H9 (cell line): ENCODE measurements around the gene HTR3A. TPM values are rescaled to one million over a fixed set of nuclear protein-coding genes. Genes with fewer than 3 reads are reported as not detected.

ENCODE experiments used
- DNase-seq: peaks from one replicate; pipeline ENCODE4 v3.0.0-alpha.2; 2017
- H2AFZ ChIP-seq: one replicate; pipeline ENCODE4 v1.6.1; 2013; ENCODE audit warnings: mild to moderate bottlenecking, low read length, control low read depth, moderate library complexity
- H2AK5ac ChIP-seq: 2 replicates; pipeline ENCODE4 v1.6.1; 2013; ENCODE audit warnings: low read length, control low read depth, mixed read lengths; ENCODE audit not compliant: insufficient read length
- H2BK120ac ChIP-seq: one replicate; pipeline ENCODE4 v1.6.1; 2013; ENCODE audit warnings: low read depth, mild to moderate bottlenecking, low read length, control low read depth, inconsistent platforms; ENCODE audit not compliant: poor library complexity, severe bottlenecking
- H2BK12ac ChIP-seq: 2 replicates; pipeline ENCODE4 v1.6.1; 2013; ENCODE audit warnings: low read length, control low read depth, mixed read lengths, low read depth; ENCODE audit not compliant: insufficient read length
- H2BK15ac ChIP-seq: 2 replicates; pipeline ENCODE4 v1.6.1; 2013; ENCODE audit warnings: low read depth, low read length, control low read depth
- H2BK20ac ChIP-seq: one replicate; pipeline ENCODE4 v1.6.1; 2013; ENCODE audit warnings: low read depth, mild to moderate bottlenecking, low read length, control low read depth, inconsistent platforms; ENCODE audit not compliant: poor library complexity, severe bottlenecking
- H2BK5ac ChIP-seq: 2 replicates; pipeline ENCODE4 v1.6.1; 2013; ENCODE audit warnings: low read length, control low read depth, mixed read lengths; ENCODE audit not compliant: insufficient read length
- H3K14ac ChIP-seq: 2 replicates; pipeline ENCODE4 v1.6.1; 2013; ENCODE audit warnings: low read length, control low read depth; ENCODE audit not compliant: insufficient read depth
- H3K18ac ChIP-seq: 2 replicates; pipeline ENCODE4 v1.6.1; 2013; ENCODE audit warnings: low read depth, mild to moderate bottlenecking, mixed read lengths, low read length, control low read depth; ENCODE audit not compliant: insufficient read length
- H3K23ac ChIP-seq: 2 replicates; pipeline ENCODE4 v1.6.1; 2013; ENCODE audit warnings: low read length, control low read depth, mixed read lengths, low read depth; ENCODE audit not compliant: insufficient read length
- H3K23me2 ChIP-seq: 2 replicates; pipeline ENCODE4 v1.6.1; 2013; ENCODE audit warnings: low read depth, mild to moderate bottlenecking, mixed read lengths, low read length, control low read depth; ENCODE audit not compliant: insufficient read length, poor library complexity, severe bottlenecking
- H3K27ac ChIP-seq: 2 replicates; pipeline ENCODE4 v1.5.1; 2013; ENCODE audit warnings: low read length, control low read depth, mixed read lengths, low read depth; ENCODE audit not compliant: insufficient read length
- H3K27me3 ChIP-seq: 2 replicates; pipeline ENCODE4 v1.6.1; 2013; ENCODE audit warnings: low read length, control low read depth, inconsistent platforms; ENCODE audit not compliant: insufficient read depth
- H3K4ac ChIP-seq: 2 replicates; pipeline ENCODE4 v1.6.1; 2013; ENCODE audit warnings: low read depth, mild to moderate bottlenecking, control low read depth, inconsistent platforms, low read length, moderate library complexity
- H3K4me1 ChIP-seq: 2 replicates; pipeline ENCODE4 v1.6.1; 2013; ENCODE audit warnings: low read length, control low read depth, inconsistent platforms; ENCODE audit not compliant: insufficient read depth
- H3K4me2 ChIP-seq: 2 replicates; pipeline ENCODE4 v1.6.1; 2013; ENCODE audit warnings: low read length, control low read depth, mixed read lengths; ENCODE audit not compliant: insufficient read length, insufficient read depth
- H3K56ac ChIP-seq: 2 replicates; pipeline ENCODE4 v1.6.1; 2013; ENCODE audit warnings: low read depth, mild to moderate bottlenecking, mixed read lengths, low read length, control low read depth; ENCODE audit not compliant: insufficient read length
- H3K79me1 ChIP-seq: 2 replicates; pipeline ENCODE4 v1.6.1; 2013; ENCODE audit warnings: low read depth, mild to moderate bottlenecking, moderate library complexity, low read length, control low read depth, inconsistent platforms; ENCODE audit not compliant: insufficient read depth, poor library complexity, severe bottlenecking
- H3K79me2 ChIP-seq: 2 replicates; pipeline ENCODE4 v1.6.1; 2013; ENCODE audit warnings: low read length, control low read depth, inconsistent platforms; ENCODE audit not compliant: insufficient read depth
- H3K9ac ChIP-seq: 2 replicates; pipeline ENCODE4 v1.6.1; 2013; ENCODE audit warnings: low read length, control low read depth, mixed read lengths; ENCODE audit not compliant: insufficient read length; ENCODE audit errors: extremely low read depth
- H3K9me3 ChIP-seq: one replicate; pipeline ENCODE4 v1.6.1; 2013; ENCODE audit warnings: low read depth, low read length, inconsistent platforms; ENCODE audit not compliant: control insufficient read depth
- H3T11ph ChIP-seq: one replicate; pipeline ENCODE4 v1.6.1; 2013; ENCODE audit warnings: mild to moderate bottlenecking, low read length, control low read depth, inconsistent platforms
- H4K20me1 ChIP-seq: one replicate; pipeline ENCODE4 v1.6.1; 2013; ENCODE audit not compliant: control insufficient read depth, insufficient read length, insufficient read depth
- H4K5ac ChIP-seq: 2 replicates; pipeline ENCODE4 v1.6.1; 2013; ENCODE audit warnings: low read depth, mild to moderate bottlenecking, mixed read lengths, low read length, control low read depth; ENCODE audit not compliant: insufficient read length
- H4K8ac ChIP-seq: replicated peaks from 2 replicates; pipeline ENCODE4 v1.6.1; 2013; ENCODE audit warnings: low read length, control low read depth, mixed read lengths, low read depth; ENCODE audit not compliant: insufficient read length
- H4K91ac ChIP-seq: 2 replicates; pipeline ENCODE4 v1.6.1; 2013; ENCODE audit warnings: low read depth, mild to moderate bottlenecking, moderate library complexity, mixed read lengths, low read length, control low read depth; ENCODE audit not compliant: insufficient read length
- H3K27ac Mint-ChIP-seq, 3 experiments: 2 replicates in 2 of 3; 3 replicates in 1 of 3; pipeline ENCODE4 v1.8.0; 2020 to 2021; ENCODE audit warnings: mixed read lengths in 3 of 3, mild to moderate bottlenecking in 1 of 3, moderate library complexity in 1 of 3
- H3K27me3 Mint-ChIP-seq: 2 replicates; pipeline ENCODE4 v1.8.0; 2021; ENCODE audit warnings: low read depth, mild to moderate bottlenecking, moderate library complexity, mixed read lengths
- H3K36me3 Mint-ChIP-seq, 3 experiments: 2 replicates in 2 of 3; 3 replicates in 1 of 3; pipeline ENCODE4 v1.8.0; 2020 to 2021; ENCODE audit warnings: low read depth in 3 of 3, mixed read lengths in 3 of 3; ENCODE audit not compliant: insufficient read depth in 1 of 3
- H3K4me1 Mint-ChIP-seq, 2 experiments: 2 replicates each; pipeline ENCODE4 v1.8.0; 2020; ENCODE audit warnings: mixed read lengths in 2 of 2
- H3K4me3 Mint-ChIP-seq, 2 experiments: 2 replicates in 1 of 2; 3 replicates in 1 of 2; pipeline ENCODE4 v1.8.0; 2020 to 2021; ENCODE audit warnings: mild to moderate bottlenecking in 2 of 2, mixed read lengths in 2 of 2, moderate library complexity in 1 of 2
- H3K9me3 Mint-ChIP-seq, 2 experiments: 2 replicates in 1 of 2; 3 replicates in 1 of 2; pipeline ENCODE4 v1.8.0; 2020; ENCODE audit warnings: mild to moderate bottlenecking in 2 of 2, mixed read lengths in 2 of 2, moderate library complexity in 1 of 2
- WGBS: extraction: QIAGEN DNeasy Blood & Tissue Kit; methylation state at CpG from one replicate; pipeline ENCODE4 v1.1.7; 2013; ENCODE audit warnings: missing lambda C conversion rate, low lambda C conversion rate, mixed read lengths; ENCODE audit not compliant: insufficient read length; ENCODE audit errors: extremely low coverage; 5-methylcytosine and 5-hydroxymethylcytosine counted together
- total RNA-seq: library from RNA; stranded (reverse); gene quantifications from 2 replicates; pipeline ENCODE4 v1.2.1, GENCODE V29; 2021
- TF ChIP-seq, protein P1 (sequence below): fragments of 200-600 bp; sonication (generic); conservative IDR thresholded peaks from 3 replicates; pipeline ENCODE4 v1.8.0; 2021; ENCODE audit warnings: antibody characterized with exemption, mild to moderate bottlenecking

HTR3A gene
- total RNA-seq, 1 experiment from 2014 or later = 4.1 TPM

- H3K9me3 ChIP-seq = no peaks in the 10 kb centered on the region
- H2BK5ac ChIP-seq = no peak overlapping the region
- H3K9ac ChIP-seq = no peak overlapping the region
- H3K27ac ChIP-seq = no peak overlapping the region
- H2BK15ac ChIP-seq = no peak overlapping the region
- H3K23ac ChIP-seq = no peak overlapping the region
- no peaks in the 10 kb centered on the region for H3K79me2 ChIP-seq
- no peak overlapping the region for H2BK120ac ChIP-seq
- H3K4me2 ChIP-seq = no peak overlapping the region
- H3K4ac ChIP-seq = no peak overlapping the region
- H3K27me3 Mint-ChIP-seq = peaks cover 9% of the 10 kb centered on the region; the same call in 1 of the 2 replicates
- H2BK20ac ChIP-seq = no peak overlapping the region
- no peak overlapping the region for H4K91ac ChIP-seq
- no peaks in the 10 kb centered on the region for H3K36me3 Mint-ChIP-seq
- H3K4me3 Mint-ChIP-seq = no peak overlapping the region
- no peak overlapping the region for H2BK12ac ChIP-seq
- H2AK5ac ChIP-seq = no peak overlapping the region
- DNase-seq = no peak
- no peaks in the 10 kb centered on the region for H3K23me2 ChIP-seq
- H2AFZ ChIP-seq = no peak overlapping the region
- H3K14ac ChIP-seq = no peak overlapping the region; the same call in 1 of the 2 replicates
- TF ChIP-seq, protein P1, sequence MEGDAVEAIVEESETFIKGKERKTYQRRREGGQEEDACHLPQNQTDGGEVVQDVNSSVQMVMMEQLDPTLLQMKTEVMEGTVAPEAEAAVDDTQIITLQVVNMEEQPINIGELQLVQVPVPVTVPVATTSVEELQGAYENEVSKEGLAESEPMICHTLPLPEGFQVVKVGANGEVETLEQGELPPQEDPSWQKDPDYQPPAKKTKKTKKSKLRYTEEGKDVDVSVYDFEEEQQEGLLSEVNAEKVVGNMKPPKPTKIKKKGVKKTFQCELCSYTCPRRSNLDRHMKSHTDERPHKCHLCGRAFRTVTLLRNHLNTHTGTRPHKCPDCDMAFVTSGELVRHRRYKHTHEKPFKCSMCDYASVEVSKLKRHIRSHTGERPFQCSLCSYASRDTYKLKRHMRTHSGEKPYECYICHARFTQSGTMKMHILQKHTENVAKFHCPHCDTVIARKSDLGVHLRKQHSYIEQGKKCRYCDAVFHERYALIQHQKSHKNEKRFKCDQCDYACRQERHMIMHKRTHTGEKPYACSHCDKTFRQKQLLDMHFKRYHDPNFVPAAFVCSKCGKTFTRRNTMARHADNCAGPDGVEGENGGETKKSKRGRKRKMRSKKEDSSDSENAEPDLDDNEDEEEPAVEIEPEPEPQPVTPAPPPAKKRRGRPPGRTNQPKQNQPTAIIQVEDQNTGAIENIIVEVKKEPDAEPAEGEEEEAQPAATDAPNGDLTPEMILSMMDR = no peak
- H3K56ac ChIP-seq = no peak overlapping the region
- H3K9me3 Mint-ChIP-seq = no peaks in the 10 kb centered on the region
- H4K20me1 ChIP-seq = no peaks in the 10 kb centered on the region
- no CpG with 5 or more reads among the region's 6 CpGs for WGBS
- H4K5ac ChIP-seq = no peak overlapping the region
- no peak overlapping the region for H3K27ac Mint-ChIP-seq
- H4K8ac ChIP-seq = no peak overlapping the region
- H3K18ac ChIP-seq = no peak overlapping the region
- peaks cover 2 to 3% of the 10 kb centered on the region in 2 experiments; a peak in 1 of 4 replicates for H3K4me1 Mint-ChIP-seq
- H3K79me1 ChIP-seq = no peaks in the 10 kb centered on the region
- H3K4me1 ChIP-seq = no peaks in the 10 kb centered on the region
- H3T11ph ChIP-seq = no peak overlapping the region
- H3K27me3 ChIP-seq = no peaks in the 10 kb centered on the region
These were observed 40.2 kb downstream of the HTR3A start for GRCh38 chr11:114015117-114015516.
